Measurements from ENCODE around the gene ABHD16B. TPM values are rescaled to one million over a fixed set of nuclear protein-coding genes. Genes with fewer than 3 reads are reported as not detected.
A peak's percentile ranks its signal among the peaks of the same experiment; 100 is the strongest.

ABHD16B gene
- total and polyA plus RNA-seq, 2 of the 13 experiments (the other 11 are each of a cell fraction or from before 2014, with no cell fraction given) = not detected

DNA sequence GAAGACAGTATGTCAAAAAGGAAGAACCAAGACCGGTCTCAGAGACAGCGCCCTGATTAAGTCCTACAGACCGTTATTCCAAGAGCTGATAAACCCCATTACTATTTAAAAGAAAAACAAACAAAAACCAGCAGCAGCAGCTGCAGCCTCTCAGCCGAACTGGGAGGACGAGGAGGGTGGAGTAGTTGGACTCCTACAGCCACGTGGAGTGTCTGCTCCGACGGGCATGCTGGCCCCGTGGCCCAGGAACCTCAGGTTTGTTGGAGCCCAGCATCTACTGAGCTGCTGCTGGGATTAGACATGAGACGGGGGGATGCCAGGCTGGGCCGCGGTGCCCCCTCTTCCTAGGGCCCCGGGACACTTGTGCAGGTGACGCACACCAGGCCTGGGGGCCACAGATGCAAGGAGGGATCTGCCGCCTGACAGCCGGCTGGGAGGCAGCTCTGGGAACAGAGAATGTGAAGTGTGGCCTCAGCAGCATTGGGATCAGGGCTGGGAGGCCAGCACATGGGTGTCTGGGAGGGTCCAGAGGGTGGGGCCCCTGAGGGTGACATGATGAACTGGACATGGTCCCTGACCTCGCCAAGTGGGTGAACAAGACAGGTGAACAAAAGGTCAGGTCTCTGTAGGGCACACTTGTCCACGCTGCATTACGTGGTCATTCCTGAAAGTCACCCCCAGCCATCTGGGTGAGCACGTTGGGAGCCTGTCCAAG, 27.4 kb upstream of the ABHD16B start (continued):
- TF ChIP-seq, protein P1, sequence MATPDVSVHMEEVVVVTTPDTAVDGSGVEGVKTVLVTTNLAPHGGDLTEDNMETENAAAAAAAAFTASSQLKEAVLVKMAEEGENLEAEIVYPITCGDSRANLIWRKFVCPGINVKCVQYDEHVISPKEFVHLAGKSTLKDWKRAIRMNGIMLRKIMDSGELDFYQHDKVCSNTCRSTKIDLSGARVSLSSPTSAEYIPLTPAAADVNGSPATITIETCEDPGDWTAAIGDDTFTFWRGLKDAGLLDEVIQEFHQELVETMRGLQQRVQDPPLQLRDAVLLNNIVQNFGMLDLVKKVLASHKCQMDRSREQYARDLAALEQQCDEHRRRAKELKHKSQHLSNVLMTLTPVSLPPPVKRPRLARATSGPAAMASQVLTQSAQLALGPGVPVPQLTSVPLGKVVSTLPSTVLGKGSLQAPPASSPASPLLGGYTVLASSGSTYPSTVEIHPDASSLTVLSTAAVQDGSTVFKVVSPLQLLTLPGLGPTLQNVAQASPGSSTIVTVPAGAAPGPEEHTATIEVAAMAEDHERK (CRISPR knock-in tag; IDR thresholded peaks at IDR 0.05; ENCODE audit: low read depth) = no peak
- 0 out of 2 replicates have a peak, but pooled peaks have one; percentile 33 for TF ChIP-seq ZNF317 (CRISPR knock-in tag; IDR thresholded peaks at IDR 0.05)
- TF ChIP-seq, protein P2, sequence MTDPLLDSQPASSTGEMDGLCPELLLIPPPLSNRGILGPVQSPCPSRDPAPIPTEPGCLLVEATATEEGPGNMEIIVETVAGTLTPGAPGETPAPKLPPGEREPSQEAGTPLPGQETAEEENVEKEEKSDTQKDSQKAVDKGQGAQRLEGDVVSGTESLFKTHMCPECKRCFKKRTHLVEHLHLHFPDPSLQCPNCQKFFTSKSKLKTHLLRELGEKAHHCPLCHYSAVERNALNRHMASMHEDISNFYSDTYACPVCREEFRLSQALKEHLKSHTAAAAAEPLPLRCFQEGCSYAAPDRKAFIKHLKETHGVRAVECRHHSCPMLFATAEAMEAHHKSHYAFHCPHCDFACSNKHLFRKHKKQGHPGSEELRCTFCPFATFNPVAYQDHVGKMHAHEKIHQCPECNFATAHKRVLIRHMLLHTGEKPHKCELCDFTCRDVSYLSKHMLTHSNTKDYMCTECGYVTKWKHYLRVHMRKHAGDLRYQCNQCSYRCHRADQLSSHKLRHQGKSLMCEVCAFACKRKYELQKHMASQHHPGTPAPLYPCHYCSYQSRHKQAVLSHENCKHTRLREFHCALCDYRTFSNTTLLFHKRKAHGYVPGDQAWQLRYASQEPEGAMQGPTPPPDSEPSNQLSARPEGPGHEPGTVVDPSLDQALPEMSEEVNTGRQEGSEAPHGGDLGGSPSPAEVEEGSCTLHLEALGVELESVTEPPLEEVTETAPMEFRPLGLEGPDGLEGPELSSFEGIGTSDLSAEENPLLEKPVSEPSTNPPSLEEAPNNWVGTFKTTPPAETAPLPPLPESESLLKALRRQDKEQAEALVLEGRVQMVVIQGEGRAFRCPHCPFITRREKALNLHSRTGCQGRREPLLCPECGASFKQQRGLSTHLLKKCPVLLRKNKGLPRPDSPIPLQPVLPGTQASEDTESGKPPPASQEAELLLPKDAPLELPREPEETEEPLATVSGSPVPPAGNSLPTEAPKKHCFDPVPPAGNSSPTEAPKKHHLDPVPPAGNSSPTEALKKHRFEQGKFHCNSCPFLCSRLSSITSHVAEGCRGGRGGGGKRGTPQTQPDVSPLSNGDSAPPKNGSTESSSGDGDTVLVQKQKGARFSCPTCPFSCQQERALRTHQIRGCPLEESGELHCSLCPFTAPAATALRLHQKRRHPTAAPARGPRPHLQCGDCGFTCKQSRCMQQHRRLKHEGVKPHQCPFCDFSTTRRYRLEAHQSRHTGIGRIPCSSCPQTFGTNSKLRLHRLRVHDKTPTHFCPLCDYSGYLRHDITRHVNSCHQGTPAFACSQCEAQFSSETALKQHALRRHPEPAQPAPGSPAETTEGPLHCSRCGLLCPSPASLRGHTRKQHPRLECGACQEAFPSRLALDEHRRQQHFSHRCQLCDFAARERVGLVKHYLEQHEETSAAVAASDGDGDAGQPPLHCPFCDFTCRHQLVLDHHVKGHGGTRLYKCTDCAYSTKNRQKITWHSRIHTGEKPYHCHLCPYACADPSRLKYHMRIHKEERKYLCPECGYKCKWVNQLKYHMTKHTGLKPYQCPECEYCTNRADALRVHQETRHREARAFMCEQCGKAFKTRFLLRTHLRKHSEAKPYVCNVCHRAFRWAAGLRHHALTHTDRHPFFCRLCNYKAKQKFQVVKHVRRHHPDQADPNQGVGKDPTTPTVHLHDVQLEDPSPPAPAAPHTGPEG (CRISPR knock-in tag; IDR thresholded peaks at IDR 0.05) = no peak
- TF ChIP-seq PCBP1 (IDR thresholded peaks at IDR 0.05; ENCODE audit: borderline replicate concordance, low read depth, low read length) = no peak
- TF ChIP-seq SOX6 (IDR thresholded peaks at IDR 0.05) = no peak
- peak; percentile 10; the same call in 1 of the 2 replicates for TF ChIP-seq SOX6 (CRISPR knock-in tag; IDR thresholded peaks at IDR 0.05)
- TF ChIP-seq, protein P3, sequence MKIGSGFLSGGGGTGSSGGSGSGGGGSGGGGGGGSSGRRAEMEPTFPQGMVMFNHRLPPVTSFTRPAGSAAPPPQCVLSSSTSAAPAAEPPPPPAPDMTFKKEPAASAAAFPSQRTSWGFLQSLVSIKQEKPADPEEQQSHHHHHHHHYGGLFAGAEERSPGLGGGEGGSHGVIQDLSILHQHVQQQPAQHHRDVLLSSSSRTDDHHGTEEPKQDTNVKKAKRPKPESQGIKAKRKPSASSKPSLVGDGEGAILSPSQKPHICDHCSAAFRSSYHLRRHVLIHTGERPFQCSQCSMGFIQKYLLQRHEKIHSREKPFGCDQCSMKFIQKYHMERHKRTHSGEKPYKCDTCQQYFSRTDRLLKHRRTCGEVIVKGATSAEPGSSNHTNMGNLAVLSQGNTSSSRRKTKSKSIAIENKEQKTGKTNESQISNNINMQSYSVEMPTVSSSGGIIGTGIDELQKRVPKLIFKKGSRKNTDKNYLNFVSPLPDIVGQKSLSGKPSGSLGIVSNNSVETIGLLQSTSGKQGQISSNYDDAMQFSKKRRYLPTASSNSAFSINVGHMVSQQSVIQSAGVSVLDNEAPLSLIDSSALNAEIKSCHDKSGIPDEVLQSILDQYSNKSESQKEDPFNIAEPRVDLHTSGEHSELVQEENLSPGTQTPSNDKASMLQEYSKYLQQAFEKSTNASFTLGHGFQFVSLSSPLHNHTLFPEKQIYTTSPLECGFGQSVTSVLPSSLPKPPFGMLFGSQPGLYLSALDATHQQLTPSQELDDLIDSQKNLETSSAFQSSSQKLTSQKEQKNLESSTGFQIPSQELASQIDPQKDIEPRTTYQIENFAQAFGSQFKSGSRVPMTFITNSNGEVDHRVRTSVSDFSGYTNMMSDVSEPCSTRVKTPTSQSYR (CRISPR knock-in tag; IDR thresholded peaks at IDR 0.05; ENCODE audit: borderline replicate concordance) = no peak
- no peak for TF ChIP-seq ZFP90 (CRISPR knock-in tag; IDR thresholded peaks at IDR 0.05; ENCODE audit: borderline replicate concordance)
- no peak for TF ChIP-seq FLYWCH1 (CRISPR knock-in tag; IDR thresholded peaks at IDR 0.05)
- TF ChIP-seq MED1 (CRISPR knock-in tag; IDR thresholded peaks at IDR 0.05) = no peak
- no peak for TF ChIP-seq ZNF660 (CRISPR knock-in tag; IDR thresholded peaks at IDR 0.05; ENCODE audit: borderline replicate concordance, low read depth)
- TF ChIP-seq KLF16 (CRISPR knock-in tag; IDR thresholded peaks at IDR 0.05) = 0 out of 4 replicates have a peak, but pooled peaks of 1 of the 2 experiments have one; percentile 52
- no peak for TF ChIP-seq ZNF557 (CRISPR knock-in tag; IDR thresholded peaks at IDR 0.05)
- no peak for TF ChIP-seq BCL6 (CRISPR knock-in tag; IDR thresholded peaks at IDR 0.05)
- TF ChIP-seq, protein P4, sequence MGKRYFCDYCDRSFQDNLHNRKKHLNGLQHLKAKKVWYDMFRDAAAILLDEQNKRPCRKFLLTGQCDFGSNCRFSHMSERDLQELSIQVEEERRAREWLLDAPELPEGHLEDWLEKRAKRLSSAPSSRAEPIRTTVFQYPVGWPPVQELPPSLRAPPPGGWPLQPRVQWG (CRISPR knock-in tag; IDR thresholded peaks at IDR 0.05; ENCODE audit: borderline replicate concordance, low read depth) = no peak
- TF ChIP-seq, protein P5, sequence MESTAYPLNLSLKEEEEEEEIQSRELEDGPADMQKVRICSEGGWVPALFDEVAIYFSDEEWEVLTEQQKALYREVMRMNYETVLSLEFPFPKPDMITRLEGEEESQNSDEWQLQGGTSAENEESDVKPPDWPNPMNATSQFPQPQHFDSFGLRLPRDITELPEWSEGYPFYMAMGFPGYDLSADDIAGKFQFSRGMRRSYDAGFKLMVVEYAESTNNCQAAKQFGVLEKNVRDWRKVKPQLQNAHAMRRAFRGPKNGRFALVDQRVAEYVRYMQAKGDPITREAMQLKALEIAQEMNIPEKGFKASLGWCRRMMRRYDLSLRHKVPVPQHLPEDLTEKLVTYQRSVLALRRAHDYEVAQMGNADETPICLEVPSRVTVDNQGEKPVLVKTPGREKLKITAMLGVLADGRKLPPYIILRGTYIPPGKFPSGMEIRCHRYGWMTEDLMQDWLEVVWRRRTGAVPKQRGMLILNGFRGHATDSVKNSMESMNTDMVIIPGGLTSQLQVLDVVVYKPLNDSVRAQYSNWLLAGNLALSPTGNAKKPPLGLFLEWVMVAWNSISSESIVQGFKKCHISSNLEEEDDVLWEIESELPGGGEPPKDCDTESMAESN (CRISPR knock-in tag; conservative IDR thresholded peaks at IDR 0.05) = no peak
- no peak for TF ChIP-seq ATAD3A (CRISPR knock-in tag; IDR thresholded peaks at IDR 0.05)

All from HepG2 (cell line).